Measurements from ENCODE around the gene EHD2. TPM values are rescaled to one million over a fixed set of nuclear protein-coding genes. Genes with fewer than 3 reads are reported as not detected.
"Not testable (repeated sequence)": the region's sequence is repeated elsewhere in the genome, so short reads cannot be mapped to it uniquely, and the experiment has no call there.

EHD2 gene
- total RNA-seq, 1 experiment from 2014 or later: 0.53 TPM

GRCh38 chr19:47703301-47703700 lies 9.9 kb upstream of the EHD2 start:
- in situ Hi-C loops (cut with HindIII; ENCODE audit: low pct_unique_long_range_greater_than_20kb, low sequenced_read_pairs): no loop called here
- no peak for DNase-seq (ENCODE audit: low read depth, low spot score)

GRCh38 chr19:47704024-47704423 lies 9.2 kb upstream of the EHD2 start:
- in situ Hi-C loops (cut with HindIII; ENCODE audit: low pct_unique_long_range_greater_than_20kb, low sequenced_read_pairs): no loop called here
- DNase-seq (ENCODE audit: low read depth, low spot score): no peak

- in situ Hi-C loops (cut with HindIII; ENCODE audit: low pct_unique_long_range_greater_than_20kb, low sequenced_read_pairs): no loop called here
- DNase-seq (ENCODE audit: low read depth, low spot score): no peak
These were observed 8.6 kb upstream of the EHD2 start for GRCh38 chr19:47704656-47705055.

GRCh38 chr19:47707135-47707925 lies 5.9 kb upstream of the EHD2 start:
- DNase-seq (ENCODE audit: low read depth, low spot score): peak; percentile 86
- in situ Hi-C loops (cut with HindIII; ENCODE audit: low pct_unique_long_range_greater_than_20kb, low sequenced_read_pairs): no loop called here

GRCh38 chr19:47711652-47712242 lies 1.5 kb upstream of the EHD2 start:
- in situ Hi-C loops (cut with HindIII; ENCODE audit: low pct_unique_long_range_greater_than_20kb, low sequenced_read_pairs): no loop called here

GRCh38 chr19:47714339-47714738 lies 1.1 kb downstream of the EHD2 start:
- in situ Hi-C loops (cut with HindIII; ENCODE audit: low pct_unique_long_range_greater_than_20kb, low sequenced_read_pairs): no loop called here
- no peak for DNase-seq (ENCODE audit: low read depth, low spot score)

More at GRCh38 chr19:47711652-47712242, 1.5 kb upstream of the EHD2 start:
- DNase-seq (ENCODE audit: low read depth, low spot score): no peak

- DNase-seq (ENCODE audit: low read depth, low spot score); in situ Hi-C loops (cut with HindIII; ENCODE audit: low pct_unique_long_range_greater_than_20kb, low sequenced_read_pairs): not testable (repeated sequence)
These were observed 1.6 kb downstream of the EHD2 start for GRCh38 chr19:47714855-47715254.

- no peak for DNase-seq (ENCODE audit: low read depth, low spot score)
- in situ Hi-C loops (cut with HindIII; ENCODE audit: low pct_unique_long_range_greater_than_20kb, low sequenced_read_pairs): no loop called here
These were observed 3.2 kb downstream of the EHD2 start for GRCh38 chr19:47716270-47716937.

- DNase-seq (ENCODE audit: low read depth, low spot score); in situ Hi-C loops (cut with HindIII; ENCODE audit: low pct_unique_long_range_greater_than_20kb, low sequenced_read_pairs): not testable (repeated sequence)
These were observed 5.3 kb downstream of the EHD2 start for GRCh38 chr19:47718415-47719046.

- no peak for DNase-seq (ENCODE audit: low read depth, low spot score)
- in situ Hi-C loops (cut with HindIII; ENCODE audit: low pct_unique_long_range_greater_than_20kb, low sequenced_read_pairs): no loop called here
These were observed 6.0 kb downstream of the EHD2 start for GRCh38 chr19:47719047-47719859.

- no peak for DNase-seq (ENCODE audit: low read depth, low spot score)
- in situ Hi-C loops (cut with HindIII; ENCODE audit: low pct_unique_long_range_greater_than_20kb, low sequenced_read_pairs): no loop called here
These were observed 7.6 kb downstream of the EHD2 start for GRCh38 chr19:47720669-47721422.

GRCh38 chr19:47723581-47723940 lies 10.3 kb downstream of the EHD2 start:
- peak; percentile 80 for DNase-seq (ENCODE audit: low read depth, low spot score)
- in situ Hi-C loops (cut with HindIII; ENCODE audit: low pct_unique_long_range_greater_than_20kb, low sequenced_read_pairs): no loop called here

- in situ Hi-C loops (cut with HindIII; ENCODE audit: low pct_unique_long_range_greater_than_20kb, low sequenced_read_pairs): no loop called here
- no peak for DNase-seq (ENCODE audit: low read depth, low spot score)
These were observed 12.7 kb downstream of the EHD2 start for GRCh38 chr19:47725759-47726401.

GRCh38 chr19:47726467-47726866 lies 13.2 kb downstream of the EHD2 start:
- DNase-seq (ENCODE audit: low read depth, low spot score): no peak
- in situ Hi-C loops (cut with HindIII; ENCODE audit: low pct_unique_long_range_greater_than_20kb, low sequenced_read_pairs): no loop called here

GRCh38 chr19:47728295-47728694 lies 15.1 kb downstream of the EHD2 start:
- in situ Hi-C loops (cut with HindIII; ENCODE audit: low pct_unique_long_range_greater_than_20kb, low sequenced_read_pairs); DNase-seq (ENCODE audit: low read depth, low spot score): not testable (repeated sequence)

GRCh38 chr19:47729468-47729798 lies 16.2 kb downstream of the EHD2 start:
- in situ Hi-C loops (cut with HindIII; ENCODE audit: low pct_unique_long_range_greater_than_20kb, low sequenced_read_pairs): no loop called here
- no peak for DNase-seq (ENCODE audit: low read depth, low spot score)
